Measurements from ENCODE around the gene NPC1L1.

DNA sequence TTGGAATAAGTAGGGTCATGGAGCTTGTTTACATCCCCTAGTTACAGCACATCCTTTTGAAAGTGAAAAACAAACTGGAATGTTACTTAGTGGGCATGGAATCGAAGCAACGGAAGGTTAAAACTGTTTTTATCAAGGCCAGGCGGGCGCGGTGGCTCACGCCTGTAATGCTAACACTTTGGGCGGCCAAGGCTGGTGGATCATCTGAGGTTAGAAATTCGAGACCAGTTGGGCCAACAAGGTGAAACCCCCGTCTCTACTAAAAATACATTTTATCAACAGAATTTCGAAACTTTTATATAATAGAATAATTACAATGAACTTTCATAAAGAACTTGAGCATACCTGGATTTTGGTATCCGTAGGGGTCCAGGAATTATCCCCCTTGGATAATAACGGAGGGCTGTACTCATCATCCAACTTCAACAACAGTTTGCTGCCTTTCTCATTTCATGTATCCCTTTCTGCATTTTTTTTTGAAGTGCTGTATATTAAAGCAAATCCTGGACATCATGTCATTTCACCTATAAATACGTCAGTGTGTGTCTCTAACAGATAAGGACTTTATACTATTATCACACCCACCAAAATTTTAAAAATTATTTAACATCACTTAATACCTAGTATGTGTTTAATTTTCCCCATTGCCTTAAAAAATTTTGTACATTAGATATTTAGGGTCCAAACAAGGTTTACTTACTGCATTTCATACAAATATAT lies 42.2 kb upstream of the NPC1L1 start:
- TF ChIP-seq, protein P1, sequence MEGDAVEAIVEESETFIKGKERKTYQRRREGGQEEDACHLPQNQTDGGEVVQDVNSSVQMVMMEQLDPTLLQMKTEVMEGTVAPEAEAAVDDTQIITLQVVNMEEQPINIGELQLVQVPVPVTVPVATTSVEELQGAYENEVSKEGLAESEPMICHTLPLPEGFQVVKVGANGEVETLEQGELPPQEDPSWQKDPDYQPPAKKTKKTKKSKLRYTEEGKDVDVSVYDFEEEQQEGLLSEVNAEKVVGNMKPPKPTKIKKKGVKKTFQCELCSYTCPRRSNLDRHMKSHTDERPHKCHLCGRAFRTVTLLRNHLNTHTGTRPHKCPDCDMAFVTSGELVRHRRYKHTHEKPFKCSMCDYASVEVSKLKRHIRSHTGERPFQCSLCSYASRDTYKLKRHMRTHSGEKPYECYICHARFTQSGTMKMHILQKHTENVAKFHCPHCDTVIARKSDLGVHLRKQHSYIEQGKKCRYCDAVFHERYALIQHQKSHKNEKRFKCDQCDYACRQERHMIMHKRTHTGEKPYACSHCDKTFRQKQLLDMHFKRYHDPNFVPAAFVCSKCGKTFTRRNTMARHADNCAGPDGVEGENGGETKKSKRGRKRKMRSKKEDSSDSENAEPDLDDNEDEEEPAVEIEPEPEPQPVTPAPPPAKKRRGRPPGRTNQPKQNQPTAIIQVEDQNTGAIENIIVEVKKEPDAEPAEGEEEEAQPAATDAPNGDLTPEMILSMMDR (IDR thresholded peaks at IDR 0.05), result no peak
- TF ChIP-seq POLR2A (IDR thresholded peaks at IDR 0.05), result no peak
